PC-3 (cell line): ENCODE measurements around the gene AP3S1. TPM values are rescaled to one million over a fixed set of nuclear protein-coding genes. Genes with fewer than 3 reads are reported as not detected.

Experiments used
- ATAC-seq: fragments of 200-7000 bp; cut with Tn5 transposase; 2 replicates; pipeline ENCODE4 v1.9.1; 2020; ENCODE audit warnings: mild to moderate bottlenecking, moderate library complexity
- BruUV-seq: library from RNA; stranded (reverse); fragments of 400-500 nt; replicated peaks from 2 replicates; lab custom pipeline; 2021; lab: Mats Ljungman, UMichigan
- CTCF ChIA-PET: fragments of 300-600 bp; sonication (Branson Sonifier 250); formaldehyde crosslinking; loops from one replicate; lab custom pipeline; 2022; ENCODE audit warnings: antibody characterized with exemption; lab: Charles Lee
- POLR2A ChIA-PET: fragments of 300-600 bp; sonication (Branson Sonifier 250); formaldehyde crosslinking; loops from one replicate; lab custom pipeline; 2022; ENCODE audit warnings: antibody characterized with exemption; ENCODE audit not compliant: unreplicated experiment; lab: Charles Lee
- DNase-seq: peaks from one replicate; pipeline ENCODE4 v3.0.0-alpha.2; 2015
- H2AFZ ChIP-seq: fragments of 300-600 bp; sonication (generic); 2 replicates; pipeline ENCODE4 v1.6.0; 2016; ENCODE audit warnings: antibody characterized with exemption, low read length
- H3F3A ChIP-seq: fragments of 300-600 bp; sonication (generic); one replicate; pipeline ENCODE4 v1.6.0; 2017; ENCODE audit warnings: antibody characterized with exemption, low read length, control low read depth, mild to moderate bottlenecking; ENCODE audit not compliant: unreplicated experiment
- H3K27ac ChIP-seq: fragments of 300-600 bp; sonication (generic); 2 replicates; pipeline ENCODE4 v1.5.1; 2016; ENCODE audit warnings: mild to moderate bottlenecking, low read length
- H3K27me3 ChIP-seq: fragments of 300-600 bp; sonication (generic); 2 replicates; pipeline ENCODE4 v1.6.1; 2016; ENCODE audit warnings: low read length, mixed read lengths
- H3K36me3 ChIP-seq: fragments of 300-600 bp; sonication (generic); 2 replicates; pipeline ENCODE4 v1.6.1; 2016; ENCODE audit warnings: low read depth, mixed run types, low read length, mixed read lengths
- H3K4me1 ChIP-seq: fragments of 300-600 bp; sonication (generic); 2 replicates; pipeline ENCODE4 v1.5.1; 2016; ENCODE audit warnings: low read length; ENCODE audit not compliant: insufficient read depth
- H3K4me2 ChIP-seq: fragments of 300-600 bp; sonication (generic); 2 replicates; pipeline ENCODE4 v1.6.0; 2016; ENCODE audit warnings: low read length
- H3K4me3 ChIP-seq: fragments of 300-600 bp; sonication (generic); 2 replicates; pipeline ENCODE4 v1.5.1; 2016; ENCODE audit warnings: mild to moderate bottlenecking, low read length, mixed read lengths
- H3K79me2 ChIP-seq: fragments of 300-600 bp; sonication (generic); 2 replicates; pipeline ENCODE4 v1.6.1; 2017; ENCODE audit warnings: low read length, mixed read lengths
- H3K9ac ChIP-seq: fragments of 300-600 bp; sonication (generic); 2 replicates; pipeline ENCODE4 v1.6.0; 2016; ENCODE audit warnings: mild to moderate bottlenecking, low read length
- H3K9me2 ChIP-seq: fragments of 300-600 bp; sonication (generic); replicated peaks from 2 replicates; pipeline ENCODE4 v1.6.1; 2016; ENCODE audit warnings: mixed run types, low read length, mixed read lengths
- H3K9me3 ChIP-seq: fragments of 300-600 bp; sonication (generic); 2 replicates; pipeline ENCODE4 v1.6.1; 2016; ENCODE audit warnings: low read length, mixed read lengths
- H4K20me1 ChIP-seq: fragments of 300-600 bp; sonication (generic); 2 replicates; pipeline ENCODE4 v1.6.1; 2016; ENCODE audit warnings: low read length, mixed read lengths
- CTCF ChIP-seq: fragments of 300-600 bp; sonication (generic); conservative IDR thresholded peaks from 2 replicates; pipeline ENCODE4 v1.5.1; 2017; ENCODE audit warnings: antibody characterized with exemption, low read depth, mild to moderate bottlenecking, low read length
- EZH2 ChIP-seq: fragments of 300-600 bp; sonication (generic); IDR thresholded peaks from one replicate; pipeline ENCODE4 v1.6.1; 2017; ENCODE audit warnings: antibody characterized with exemption, mild to moderate bottlenecking, low read length; ENCODE audit not compliant: unreplicated experiment
- EZH2phosphoT487 ChIP-seq: fragments of 300-600 bp; sonication (generic); IDR thresholded peaks from 2 replicates; pipeline ENCODE4 v1.6.1; 2018; ENCODE audit warnings: mild to moderate bottlenecking, antibody characterized with exemption, low read length, borderline replicate concordance
- intact Hi-C: fragments of 100-400 bp; cut with micrococcal nuclease; formaldehyde crosslinking; loops from 2 replicates; pipeline ENCODE4 v1.9.0; 2023
- total RNA-seq: library from RNA; depleted of rRNA; stranded (reverse); fragments of >200 nt; gene quantifications from 2 replicates; pipeline ENCODE4 v1.2.3, GENCODE V29; 2014

The AP3S1 gene
- total RNA-seq, 1 experiment from 2014 or later: 48.2 TPM

- no peak overlapping the region for H2AFZ ChIP-seq
- no peaks in the 10 kb centered on the region for H3K36me3 ChIP-seq
- no peaks in the 10 kb centered on the region for H4K20me1 ChIP-seq
- intact Hi-C loops: no loop called here
- ChIA-PET POLR2A (no interaction called here), CTCF (no interaction called here)
- H3K9ac ChIP-seq: no peak overlapping the region
- peaks cover 7% of the 10 kb centered on the region; the same call in 1 of the 2 replicates for H3K4me1 ChIP-seq
- H3K4me3 ChIP-seq: no peak overlapping the region
- H3K4me2 ChIP-seq: no peak overlapping the region
- ATAC-seq: no peak
- no peaks in the 10 kb centered on the region for H3K9me2 ChIP-seq
- H3K9me3 ChIP-seq: no peaks in the 10 kb centered on the region
- no TSS peak for BruUV-seq
- peak overlapping the region; percentile 43 for H3K27ac ChIP-seq
- H3K79me2 ChIP-seq: no peaks in the 10 kb centered on the region
- DNase-seq: no peak
- TF ChIP-seq EZH2 (no peak), EZH2phosphoT487 (no peak), CTCF (no peak)
- H3K27me3 ChIP-seq: no peaks in the 10 kb centered on the region
- peaks cover 17% of the 10 kb centered on the region for H3F3A ChIP-seq
Measured at GRCh38 chr5:115930630-115931337, 89.0 kb downstream of the AP3S1 start.

GRCh38 chr5:115932991-115933390 lies 91.3 kb downstream of the AP3S1 start:
- no TSS peak for BruUV-seq
- intact Hi-C loops: no loop called here
- CTCF ChIA-PET: no interaction called here
- Histone ChIP-seq H3K9me2 (no peaks in the 10 kb centered on the region), H4K20me1 (no peaks in the 10 kb centered on the region), H3K27me3 (no peaks in the 10 kb centered on the region), H3K4me2 (no peak overlapping the region), H3K27ac (no peak overlapping the region), H3F3A (peaks cover 11% of the 10 kb centered on the region), H3K36me3 (no peaks in the 10 kb centered on the region), H3K9ac (no peak overlapping the region), H3K4me3 (no peak overlapping the region), H3K79me2 (no peaks in the 10 kb centered on the region), H3K4me1 (peaks cover 5% of the 10 kb centered on the region; the same call in 1 of the 2 replicates), H3K9me3 (no peaks in the 10 kb centered on the region), H2AFZ (no peak overlapping the region)
- POLR2A ChIA-PET: no interaction called here
- DNase-seq: peak; percentile 37
- TF ChIP-seq EZH2 (no peak), CTCF (no peak), EZH2phosphoT487 (no peak)
- ATAC-seq: peak; percentile 18; the same call in 1 of the 2 replicates

- Histone ChIP-seq H3K4me3 (no peak overlapping the region), H3K9me3 (no peaks in the 10 kb centered on the region), H3K27ac (no peak overlapping the region), H3K4me1 (no peaks in the 10 kb centered on the region), H4K20me1 (no peaks in the 10 kb centered on the region), H2AFZ (no peak overlapping the region), H3F3A (no peaks in the 10 kb centered on the region), H3K36me3 (no peaks in the 10 kb centered on the region), H3K79me2 (no peaks in the 10 kb centered on the region), H3K9ac (no peak overlapping the region), H3K27me3 (no peaks in the 10 kb centered on the region), H3K9me2 (no peaks in the 10 kb centered on the region), H3K4me2 (no peak overlapping the region)
- no peak for DNase-seq
- ChIA-PET POLR2A (no interaction called here), CTCF (no interaction called here)
- intact Hi-C loops: no loop called here
- no peak for ATAC-seq
- TF ChIP-seq CTCF (no peak), EZH2phosphoT487 (no peak), EZH2 (no peak)
- no TSS peak for BruUV-seq
Measured at GRCh38 chr5:115934388-115934974, 92.7 kb downstream of the AP3S1 start.
